ENCODE measurements around the gene ARL16. TPM values are rescaled to one million over a fixed set of nuclear protein-coding genes. Genes with fewer than 3 reads are reported as not detected.

Gene ARL16
- polyA plus RNA-seq, 1 donor from 2014 or later: 156 TPM

DNA sequence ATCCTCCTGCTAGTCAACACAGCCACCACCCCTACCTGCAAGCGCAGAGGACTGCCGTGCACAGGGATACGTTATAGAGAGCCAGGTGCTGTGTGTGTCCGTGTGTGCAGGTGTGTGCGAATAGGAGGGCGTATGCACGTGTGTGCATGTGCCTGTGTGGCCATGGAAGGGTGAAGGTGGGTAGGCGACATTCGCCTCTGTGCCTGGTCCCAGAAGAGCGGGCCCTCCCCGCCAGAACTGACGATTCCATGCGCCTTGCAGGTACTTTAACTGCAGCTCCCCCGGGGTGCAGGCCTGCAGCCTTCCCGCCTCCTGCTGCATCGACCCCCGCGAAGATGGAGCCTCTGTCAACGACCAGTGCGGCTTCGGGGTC is 36.0 kb downstream of the ARL16 start:
- H2AFZ ChIP-seq (ENCODE audit: low read depth, low read length): no peak overlapping the region
- H3K79me2 ChIP-seq (replicated peaks; ENCODE audit: insufficient read depth, low read length): no peaks in the 10 kb centered on the region
- H3K4me2 ChIP-seq (ENCODE audit: low read length): no peak overlapping the region
- H3K36me3 ChIP-seq (ENCODE audit: insufficient read depth, low read length): no peaks in the 10 kb centered on the region
- TF ChIP-seq, protein P1, sequence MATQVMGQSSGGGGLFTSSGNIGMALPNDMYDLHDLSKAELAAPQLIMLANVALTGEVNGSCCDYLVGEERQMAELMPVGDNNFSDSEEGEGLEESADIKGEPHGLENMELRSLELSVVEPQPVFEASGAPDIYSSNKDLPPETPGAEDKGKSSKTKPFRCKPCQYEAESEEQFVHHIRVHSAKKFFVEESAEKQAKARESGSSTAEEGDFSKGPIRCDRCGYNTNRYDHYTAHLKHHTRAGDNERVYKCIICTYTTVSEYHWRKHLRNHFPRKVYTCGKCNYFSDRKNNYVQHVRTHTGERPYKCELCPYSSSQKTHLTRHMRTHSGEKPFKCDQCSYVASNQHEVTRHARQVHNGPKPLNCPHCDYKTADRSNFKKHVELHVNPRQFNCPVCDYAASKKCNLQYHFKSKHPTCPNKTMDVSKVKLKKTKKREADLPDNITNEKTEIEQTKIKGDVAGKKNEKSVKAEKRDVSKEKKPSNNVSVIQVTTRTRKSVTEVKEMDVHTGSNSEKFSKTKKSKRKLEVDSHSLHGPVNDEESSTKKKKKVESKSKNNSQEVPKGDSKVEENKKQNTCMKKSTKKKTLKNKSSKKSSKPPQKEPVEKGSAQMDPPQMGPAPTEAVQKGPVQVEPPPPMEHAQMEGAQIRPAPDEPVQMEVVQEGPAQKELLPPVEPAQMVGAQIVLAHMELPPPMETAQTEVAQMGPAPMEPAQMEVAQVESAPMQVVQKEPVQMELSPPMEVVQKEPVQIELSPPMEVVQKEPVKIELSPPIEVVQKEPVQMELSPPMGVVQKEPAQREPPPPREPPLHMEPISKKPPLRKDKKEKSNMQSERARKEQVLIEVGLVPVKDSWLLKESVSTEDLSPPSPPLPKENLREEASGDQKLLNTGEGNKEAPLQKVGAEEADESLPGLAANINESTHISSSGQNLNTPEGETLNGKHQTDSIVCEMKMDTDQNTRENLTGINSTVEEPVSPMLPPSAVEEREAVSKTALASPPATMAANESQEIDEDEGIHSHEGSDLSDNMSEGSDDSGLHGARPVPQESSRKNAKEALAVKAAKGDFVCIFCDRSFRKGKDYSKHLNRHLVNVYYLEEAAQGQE (IDR thresholded peaks at IDR 0.05; ENCODE audit: borderline replicate concordance): no peak
- no peak for TF ChIP-seq POLR2AphosphoS5 (IDR thresholded peaks at IDR 0.05)
- TF ChIP-seq SMC3 (conservative IDR thresholded peaks at IDR 0.05; ENCODE audit: poor library complexity): no peak
- no peak for TF ChIP-seq EP300 (conservative IDR thresholded peaks at IDR 0.05; ENCODE audit: poor library complexity, severe bottlenecking)
- TF ChIP-seq MXI1 (conservative IDR thresholded peaks at IDR 0.05; ENCODE audit: poor library complexity, severe bottlenecking): no peak
- no peak for TF ChIP-seq TAF1 (IDR thresholded peaks at IDR 0.05; ENCODE audit: low read depth)
- TF ChIP-seq, protein P2, sequence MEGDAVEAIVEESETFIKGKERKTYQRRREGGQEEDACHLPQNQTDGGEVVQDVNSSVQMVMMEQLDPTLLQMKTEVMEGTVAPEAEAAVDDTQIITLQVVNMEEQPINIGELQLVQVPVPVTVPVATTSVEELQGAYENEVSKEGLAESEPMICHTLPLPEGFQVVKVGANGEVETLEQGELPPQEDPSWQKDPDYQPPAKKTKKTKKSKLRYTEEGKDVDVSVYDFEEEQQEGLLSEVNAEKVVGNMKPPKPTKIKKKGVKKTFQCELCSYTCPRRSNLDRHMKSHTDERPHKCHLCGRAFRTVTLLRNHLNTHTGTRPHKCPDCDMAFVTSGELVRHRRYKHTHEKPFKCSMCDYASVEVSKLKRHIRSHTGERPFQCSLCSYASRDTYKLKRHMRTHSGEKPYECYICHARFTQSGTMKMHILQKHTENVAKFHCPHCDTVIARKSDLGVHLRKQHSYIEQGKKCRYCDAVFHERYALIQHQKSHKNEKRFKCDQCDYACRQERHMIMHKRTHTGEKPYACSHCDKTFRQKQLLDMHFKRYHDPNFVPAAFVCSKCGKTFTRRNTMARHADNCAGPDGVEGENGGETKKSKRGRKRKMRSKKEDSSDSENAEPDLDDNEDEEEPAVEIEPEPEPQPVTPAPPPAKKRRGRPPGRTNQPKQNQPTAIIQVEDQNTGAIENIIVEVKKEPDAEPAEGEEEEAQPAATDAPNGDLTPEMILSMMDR (IDR thresholded peaks at IDR 0.05; ENCODE audit: poor library complexity, severe bottlenecking): no peak
- H3K9ac ChIP-seq (ENCODE audit: low read length): no peak overlapping the region
- H4K20me1 ChIP-seq (ENCODE audit: insufficient read depth): no peaks in the 10 kb centered on the region
- H3K4me3 ChIP-seq (ENCODE audit: low read length): no peak overlapping the region
- H3K27me3 ChIP-seq (ENCODE audit: insufficient read depth, low read depth, low read length): peaks cover 11% of the 10 kb centered on the region
- no peaks in the 10 kb centered on the region for H3F3A ChIP-seq (ENCODE audit: insufficient read depth, low read length, poor library complexity, severe bottlenecking)
- no peaks in the 10 kb centered on the region for H3K9me2 ChIP-seq (ENCODE audit: insufficient read depth, low read length)
- peaks cover 7% of the 10 kb centered on the region for H3K9me3 ChIP-seq (ENCODE audit: low read length)
- H3K27ac ChIP-seq (ENCODE audit: low read length): no peak overlapping the region

DNA sequence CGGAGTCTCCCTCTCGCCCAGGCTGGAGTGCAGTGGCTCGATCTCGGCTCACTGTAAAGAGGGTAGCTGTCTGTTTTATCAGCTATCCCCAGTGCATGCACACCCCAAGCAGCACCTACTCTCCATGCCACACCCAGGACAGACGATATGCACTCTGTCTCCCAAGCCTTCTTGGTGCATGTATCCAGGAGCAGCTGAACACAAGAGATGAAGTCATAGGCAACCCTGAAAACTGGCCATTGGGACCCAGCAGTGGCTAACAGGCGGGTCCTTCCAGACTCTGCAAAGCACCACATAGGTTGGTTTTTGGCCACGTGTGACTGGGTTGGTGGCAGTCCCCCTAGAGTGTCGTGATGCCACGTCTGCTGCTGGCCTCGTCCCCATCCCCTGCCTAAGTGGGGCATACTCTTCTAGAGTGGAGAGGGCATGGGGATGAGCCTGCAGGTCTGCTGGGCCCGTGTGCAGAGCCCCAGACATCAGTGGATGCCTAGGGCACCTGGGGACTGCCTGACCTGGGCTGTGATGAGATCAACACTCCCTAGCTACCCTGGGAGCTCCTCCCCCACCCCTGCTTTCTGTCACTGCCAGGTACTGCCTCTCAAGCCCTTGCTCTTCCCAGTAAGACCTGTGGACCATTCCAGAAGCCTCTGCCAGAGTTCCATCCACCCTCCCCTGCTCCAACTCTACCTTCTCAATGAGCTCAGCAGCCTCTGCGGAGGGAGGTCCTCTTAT is 36.6 kb downstream of the ARL16 start:
- H3K27me3 ChIP-seq (ENCODE audit: insufficient read depth, low read depth, low read length): peaks cover 11% of the 10 kb centered on the region
- no peaks in the 10 kb centered on the region for H3K36me3 ChIP-seq (ENCODE audit: insufficient read depth, low read length)
- no peak overlapping the region for H3K27ac ChIP-seq (ENCODE audit: low read length)
- no peaks in the 10 kb centered on the region for H3K9me2 ChIP-seq (ENCODE audit: insufficient read depth, low read length)
- H3K79me2 ChIP-seq (replicated peaks; ENCODE audit: insufficient read depth, low read length): no peaks in the 10 kb centered on the region
- H3K9me3 ChIP-seq (ENCODE audit: low read length): peaks cover 7% of the 10 kb centered on the region
- H3K4me2 ChIP-seq (ENCODE audit: low read length): no peak overlapping the region
- no peak overlapping the region for H2AFZ ChIP-seq (ENCODE audit: low read depth, low read length)
- H3F3A ChIP-seq (ENCODE audit: insufficient read depth, low read length, poor library complexity, severe bottlenecking): no peaks in the 10 kb centered on the region
- TF ChIP-seq POLR2AphosphoS5 (IDR thresholded peaks at IDR 0.05) (no peak), MXI1 (conservative IDR thresholded peaks at IDR 0.05; ENCODE audit: poor library complexity, severe bottlenecking) (no peak), TAF1 (IDR thresholded peaks at IDR 0.05; ENCODE audit: low read depth) (no peak), EZH2 (IDR thresholded peaks at IDR 0.05; ENCODE audit: borderline replicate concordance, insufficient read depth, low read length, poor library complexity, severe bottlenecking) (no peak), SMC3 (conservative IDR thresholded peaks at IDR 0.05; ENCODE audit: poor library complexity) (no peak), RAD21 (conservative IDR thresholded peaks at IDR 0.05) (no peak), EP300 (conservative IDR thresholded peaks at IDR 0.05; ENCODE audit: poor library complexity, severe bottlenecking) (no peak)
- TF ChIP-seq, protein P2 (IDR thresholded peaks at IDR 0.05; ENCODE audit: poor library complexity, severe bottlenecking): no peak
- TF ChIP-seq, protein P1 (IDR thresholded peaks at IDR 0.05; ENCODE audit: borderline replicate concordance): no peak
- H3K4me3 ChIP-seq (ENCODE audit: low read length): no peak overlapping the region
- H3K9ac ChIP-seq (ENCODE audit: low read length): no peak overlapping the region
- H4K20me1 ChIP-seq (ENCODE audit: insufficient read depth): no peaks in the 10 kb centered on the region

All from neural cell (in vitro differentiated cells).